Peyer's patch (tissue), 4 donors: ENCODE data around the gene HSPA1A. TPM values are rescaled to one million over a fixed set of nuclear protein-coding genes. Genes with fewer than 3 reads are reported as not detected.

Experiments
- DNase-seq, 3 donors: peaks; one replicate each; pipeline ENCODE4 v3.0.0-alpha.2; 2017 to 2019
- H3K27ac ChIP-seq, 4 donors: fragments of 200-600 bp; sonication (generic); one replicate each; pipeline ENCODE4 v1.5.1; 2016 to 2019
- H3K27me3 ChIP-seq, 2 donors: fragments of 200-600 bp; sonication (generic); one replicate each; pipeline ENCODE4 v1.5.1; 2019
- H3K36me3 ChIP-seq, 3 donors: fragments of 200-600 bp; sonication (generic); one replicate each; pipeline ENCODE4 v1.5.1; 2016 to 2019
- H3K4me1 ChIP-seq, 4 donors: fragments of 200-600 bp; sonication (generic); one replicate each; pipeline ENCODE4 v1.5.1; 2016 to 2019
- H3K4me3 ChIP-seq, 4 donors: fragments of 200-600 bp; sonication (generic); 1 replicate in 3 of 4; 2 replicates in 1 of 4; pipeline ENCODE4 v1.5.1; 2016 to 2019; ENCODE audit warnings: mild to moderate bottlenecking in 1 of 4
- H3K9me3 ChIP-seq, 4 donors: fragments of 200-600 bp; sonication (generic); one replicate each; pipeline ENCODE4 v1.5.1; 2016 to 2019; ENCODE audit warnings: mild to moderate bottlenecking in 1 of 4
- CTCF ChIP-seq, 6 experiments: fragments of 450-650 bp in 4 of 6; fragments of 200-600 bp in 2 of 6; sonication (generic) in 1 of 6; IDR thresholded peaks; one replicate each; pipeline ENCODE4 v1.5.1; 2017 to 2019; ENCODE audit warnings: antibody characterized with exemption in 6 of 6, mild to moderate bottlenecking in 3 of 6, moderate library complexity in 1 of 6
- POLR2A ChIP-seq, 2 donors: fragments of 450-650 bp; IDR thresholded peaks; one replicate each; pipeline ENCODE4 v1.5.1; 2017; ENCODE audit warnings: antibody characterized with exemption in 2 of 2, mild to moderate bottlenecking in 2 of 2, moderate library complexity in 2 of 2
- small RNA-seq, 2 donors: library from RNA; depleted of rRNA; stranded (forward); fragments of <200 nt; gene quantifications; one replicate each; pipeline ENCODE3, GENCODE V24; 2016
- total RNA-seq, 4 donors: library from RNA; depleted of rRNA; stranded (reverse); fragments of >200 nt; gene quantifications; one replicate each; pipeline ENCODE4 v1.1.0, GENCODE V29; 2016

Gene HSPA1A
- total RNA-seq, 4 donors from 2014 or later = 38.1 to 123 (median 67.0) TPM

DNA sequence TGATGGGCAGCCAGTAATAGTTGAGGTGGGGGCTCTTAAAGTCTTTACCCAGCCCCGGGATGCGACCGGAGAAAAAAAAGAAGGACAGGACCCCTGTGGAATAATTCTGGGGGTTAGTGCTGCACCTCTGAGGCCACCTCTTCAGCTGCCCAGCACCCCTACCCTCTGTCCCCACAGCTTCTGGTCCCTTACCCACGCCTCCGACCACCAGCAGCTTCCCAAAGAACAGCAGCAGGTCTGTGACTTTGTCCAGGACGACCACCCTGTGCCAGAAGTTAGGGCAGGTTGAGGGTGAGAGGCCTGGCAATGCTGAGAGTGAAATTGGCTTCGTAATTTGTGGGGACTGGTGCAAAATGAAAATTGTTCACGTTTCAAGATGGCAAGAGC lies 49.5 kb downstream of the HSPA1A start:
- no peak overlapping the region for H3K4me3 ChIP-seq
- TF ChIP-seq POLR2A (IDR thresholded peaks at IDR 0.05) = no peak
- no peak for TF ChIP-seq CTCF (IDR thresholded peaks at IDR 0.05)
- no peaks in the 10 kb centered on the region for H3K9me3 ChIP-seq
- no peak for DNase-seq
- no peak overlapping the region for H3K27ac ChIP-seq
- H3K27me3 ChIP-seq = no peaks in the 10 kb centered on the region
- peaks cover 0 to 40% (median 0%) of the 10 kb centered on the region in 3 donors for H3K36me3 ChIP-seq
- peaks cover 0 to 17% (median 2%) of the 10 kb centered on the region in 4 donors for H3K4me1 ChIP-seq

DNA sequence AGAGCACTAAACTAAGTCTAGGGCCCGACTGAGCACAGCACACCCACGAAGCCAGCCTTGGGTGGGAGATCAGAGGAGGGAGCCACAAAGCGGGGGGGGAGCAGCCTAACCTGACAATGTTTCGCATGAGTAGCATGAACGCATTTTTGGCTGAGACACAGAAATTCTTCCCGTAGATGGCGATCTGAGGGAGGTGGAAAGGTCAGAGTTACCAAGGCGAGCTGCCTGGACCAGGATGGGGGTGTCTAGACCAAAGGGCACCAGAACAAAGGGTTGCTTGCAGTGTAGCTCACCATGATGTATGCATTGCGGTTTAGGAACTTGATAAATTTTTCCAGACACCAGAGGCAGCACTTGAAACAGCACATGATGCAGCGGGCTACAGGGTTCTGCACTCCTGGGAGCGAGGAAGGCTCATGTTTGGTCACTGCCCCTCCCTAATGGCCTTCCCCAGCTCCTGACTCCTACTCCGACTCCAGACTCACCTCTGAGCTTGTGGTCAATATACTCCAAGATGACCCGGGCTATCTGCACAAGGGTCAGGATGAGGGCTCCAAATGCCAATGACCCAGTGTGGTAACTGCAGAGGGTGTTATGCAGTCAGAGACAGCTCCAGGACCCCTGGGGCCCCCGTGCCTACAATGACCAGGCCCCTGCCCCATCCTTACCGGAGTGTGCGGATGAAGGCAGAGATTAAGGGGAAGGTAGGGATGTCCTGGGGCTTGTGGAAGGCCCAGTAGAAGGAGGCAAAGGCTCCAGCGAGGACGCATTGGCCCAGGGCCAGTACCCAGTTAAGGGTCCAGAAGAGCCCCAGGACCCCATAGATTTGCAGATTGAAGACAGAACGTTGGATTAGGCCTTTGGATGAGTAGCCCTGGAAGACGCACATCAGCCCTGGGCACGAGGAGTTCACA lies 50.1 kb downstream of the HSPA1A start:
- TF ChIP-seq CTCF (IDR thresholded peaks at IDR 0.05) (no peak), POLR2A (IDR thresholded peaks at IDR 0.05) (no peak)
- Histone ChIP-seq H3K9me3 (no peaks in the 10 kb centered on the region), H3K4me3 (no peak overlapping the region), H3K27me3 (no peaks in the 10 kb centered on the region), H3K4me1 (peaks cover 0 to 17% (median 2%) of the 10 kb centered on the region in 4 donors), H3K27ac (no peak overlapping the region), H3K36me3 (peaks cover 0 to 33% (median 0%) of the 10 kb centered on the region in 3 donors)
- DNase-seq = no peak

Small RNA genes lying within 50 kb of the gene (small RNA-seq; reads per million reads assigned to genes)
- gene RF00019 (0 reads per million in 2 donors), gene SNORD48 (291 to 560 reads per million in 2 donors), gene SNORD52 (0 reads per million in 2 donors)

Other genes with a start within 250 kb of the HSPA1A start
- gene LTA, start 243.3 kb upstream of the HSPA1A start, total RNA-seq = not detected
- gene TNF, start 240.0 kb upstream of the HSPA1A start, total RNA-seq = 1 to 10 TPM in 1 of 4 donors, under 1 TPM in 1, not detected in 2; 0.67 to 3.4 TPM
- gene LTB, start 233.1 kb upstream of the HSPA1A start, total RNA-seq = 10 to 100 TPM in 1 of 4 donors, not detected in 3; 14.9 TPM
- gene LST1, start 229.3 kb upstream of the HSPA1A start, total RNA-seq = 10 to 100 TPM in 1 of 4 donors, 1 to 10 TPM in 1, not detected in 2; 2.5 to 11.6 TPM
- gene NCR3, start 222.5 kb upstream of the HSPA1A start, total RNA-seq = not detected
- gene AIF1, start 200.3 kb upstream of the HSPA1A start, total RNA-seq = 100 to 1,000 TPM in 1 of 4 donors, 10 to 100 TPM in 1, 1 to 10 TPM in 2; 6.1 to 112 (median 11.2) TPM
- gene PRRC2A, start 194.8 kb upstream of the HSPA1A start, total RNA-seq = 100 to 1,000 TPM in 3 of 4 donors, 10 to 100 TPM in 1; 67.1 to 133 (median 126) TPM
- 100 to 1,000 TPM; 242 to 421 (median 323) TPM for gene BAG6, start 162.9 kb upstream of the HSPA1A start, total RNA-seq
- 10 to 100 TPM in 3 of 4 donors, not detected in 1; 10.0 to 34.9 (median 10.9) TPM for gene APOM, start 159.6 kb upstream of the HSPA1A start, total RNA-seq
- 10 to 100 TPM; 26.4 to 46.7 (median 37.2) TPM for gene C6orf47, start 154.8 kb upstream of the HSPA1A start, total RNA-seq
- 10 to 100 TPM; 29.4 to 63.5 (median 41.9) TPM for gene GPANK1, start 150.5 kb upstream of the HSPA1A start, total RNA-seq
- 100 to 1,000 TPM; 209 to 243 (median 227) TPM for gene CSNK2B, start 149.5 kb upstream of the HSPA1A start, total RNA-seq
- 10 to 100 TPM in 3 of 4 donors, 1 to 10 TPM in 1; 7.2 to 25.6 (median 19.7) TPM for gene LY6G5B, start 145.6 kb upstream of the HSPA1A start, total RNA-seq
- not detected for gene LY6G5C, start 134.5 kb upstream of the HSPA1A start, total RNA-seq
- gene ABHD16A, start 112.2 kb upstream of the HSPA1A start, total RNA-seq = 10 to 100 TPM; 44.1 to 92.6 (median 63.1) TPM
- gene LY6G6F, start 108.7 kb upstream of the HSPA1A start, total RNA-seq = not detected
- not detected for gene LY6G6D, start 100.2 kb upstream of the HSPA1A start, total RNA-seq
- gene LY6G6C, start 93.8 kb upstream of the HSPA1A start, total RNA-seq = not detected
- not detected for gene MPIG6B, start 92.2 kb upstream of the HSPA1A start, total RNA-seq
- gene DDAH2, start 86.2 kb upstream of the HSPA1A start, total RNA-seq = 100 to 1,000 TPM in 1 of 4 donors, 10 to 100 TPM in 3; 25.6 to 136 (median 53.3) TPM
- gene CLIC1, start 79.0 kb upstream of the HSPA1A start, total RNA-seq = 100 to 1,000 TPM; 207 to 307 (median 270) TPM
- 10 to 100 TPM; 21.4 to 72.6 (median 46.1) TPM for gene MSH5, start 75.5 kb upstream of the HSPA1A start, total RNA-seq
- gene SAPCD1, start 52.9 kb upstream of the HSPA1A start, total RNA-seq = 10 to 100 TPM in 1 of 4 donors, 1 to 10 TPM in 3; 6.6 to 10.3 (median 9.5) TPM
- gene VWA7, start 38.2 kb upstream of the HSPA1A start, total RNA-seq = 10 to 100 TPM in 3 of 4 donors, not detected in 1; 16.8 to 26.0 (median 19.7) TPM
- gene VARS1, start 19.8 kb upstream of the HSPA1A start, total RNA-seq = 10 to 100 TPM; 33.9 to 53.6 (median 44.7) TPM
- gene LSM2, start 8.6 kb upstream of the HSPA1A start, total RNA-seq = 10 to 100 TPM; 11.8 to 42.9 (median 19.1) TPM
- gene HSPA1L, start 260 bp upstream of the HSPA1A start, total RNA-seq = 1 to 10 TPM in 2 of 4 donors, under 1 TPM in 1, not detected in 1; 0.88 to 1.7 (median 1.5) TPM
- 100 to 1,000 TPM in 3 of 4 donors, 10 to 100 TPM in 1; 85.7 to 199 (median 146) TPM for gene HSPA1B, start 12.2 kb downstream of the HSPA1A start, total RNA-seq
- gene NEU1, start 47.3 kb downstream of the HSPA1A start, total RNA-seq = 100 to 1,000 TPM in 1 of 4 donors, 10 to 100 TPM in 3; 11.6 to 100 (median 81.8) TPM
- 100 to 1,000 TPM in 3 of 4 donors, 10 to 100 TPM in 1; 64.4 to 508 (median 436) TPM for gene SLC44A4, start 63.5 kb downstream of the HSPA1A start, total RNA-seq
- gene EHMT2, start 82.2 kb downstream of the HSPA1A start, total RNA-seq = 10 to 100 TPM; 25.0 to 75.1 (median 50.6) TPM
- gene ZBTB12, start 86.5 kb downstream of the HSPA1A start, total RNA-seq = 1 to 10 TPM in 3 of 4 donors, not detected in 1; 1.0 to 5.0 (median 1.9) TPM
- 10 to 100 TPM; 15.3 to 63.2 (median 38.4) TPM for gene C2, start 112.2 kb downstream of the HSPA1A start, total RNA-seq
- 100 to 1,000 TPM in 1 of 4 donors, 10 to 100 TPM in 3; 23.1 to 183 (median 89.9) TPM for gene CFB, start 130.6 kb downstream of the HSPA1A start, total RNA-seq
- 10 to 100 TPM; 45.4 to 59.7 (median 50.2) TPM for gene NELFE, start 143.4 kb downstream of the HSPA1A start, total RNA-seq
- 100 to 1,000 TPM in 2 of 4 donors, 10 to 100 TPM in 2; 81.3 to 130 (median 107) TPM for gene SKIC2, start 143.6 kb downstream of the HSPA1A start, total RNA-seq
- gene DXO, start 156.6 kb downstream of the HSPA1A start, total RNA-seq = 10 to 100 TPM; 15.1 to 47.9 (median 24.1) TPM
- gene C4A, start 166.5 kb downstream of the HSPA1A start, total RNA-seq = 10 to 100 TPM; 13.7 to 56.9 (median 20.8) TPM
- 10 to 100 TPM; 11.0 to 80.0 (median 20.3) TPM for gene C4B, start 199.3 kb downstream of the HSPA1A start, total RNA-seq
- gene CYP21A2, start 222.9 kb downstream of the HSPA1A start, total RNA-seq = 1 to 10 TPM in 1 of 4 donors, not detected in 3; 1.2 TPM